ENCODE results near the gene KRT78. TPM values are rescaled to one million over a fixed set of nuclear protein-coding genes. Genes with fewer than 3 reads are reported as not detected.
"Not testable (repeated sequence)": the region's sequence is repeated elsewhere in the genome, so short reads cannot be mapped to it uniquely, and the experiment has no call there.

Gene KRT78
- total RNA-seq, result not detected in 2 replicates

- no peak for DNase-seq (ENCODE audit: low read depth, low spot score)
Observed at GRCh38 chr12:52848661-52849255, at the start of gene KRT78. Gene KRT78, minus strand, starts transcription at chr12:52848994. Its CDS starts 64 bp downstream, at chr12:52848930.

GRCh38 chr12:52896190-52897100, 47.7 kb upstream of the KRT78 start:
- DNase-seq (ENCODE audit: low read depth, low spot score), result no peak

DNA sequence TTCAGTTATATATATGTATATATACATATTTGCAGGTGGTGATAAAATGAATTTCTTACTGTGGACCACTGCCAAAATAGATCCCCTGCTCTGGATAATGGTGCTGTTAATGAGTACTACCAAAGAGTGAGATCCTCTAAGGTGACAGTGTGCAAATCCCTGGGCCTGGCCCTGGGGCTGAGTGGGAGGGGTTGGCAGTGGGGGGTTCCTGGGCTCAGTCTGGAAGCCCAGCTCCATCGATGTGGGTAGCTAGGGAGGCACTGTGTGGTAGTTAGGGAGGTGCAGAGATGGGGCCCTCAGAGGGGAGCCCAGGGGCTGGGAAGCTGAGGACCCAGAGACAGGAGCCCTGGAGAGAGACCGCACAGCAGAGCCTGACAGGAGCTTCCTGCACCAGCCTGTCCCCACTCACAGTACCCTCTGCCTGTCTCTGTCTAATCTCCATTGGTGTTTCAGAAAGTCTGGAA, 47.0 kb upstream of the KRT78 start:
- DNase-seq (ENCODE audit: low read depth, low spot score), result no peak

DNA sequence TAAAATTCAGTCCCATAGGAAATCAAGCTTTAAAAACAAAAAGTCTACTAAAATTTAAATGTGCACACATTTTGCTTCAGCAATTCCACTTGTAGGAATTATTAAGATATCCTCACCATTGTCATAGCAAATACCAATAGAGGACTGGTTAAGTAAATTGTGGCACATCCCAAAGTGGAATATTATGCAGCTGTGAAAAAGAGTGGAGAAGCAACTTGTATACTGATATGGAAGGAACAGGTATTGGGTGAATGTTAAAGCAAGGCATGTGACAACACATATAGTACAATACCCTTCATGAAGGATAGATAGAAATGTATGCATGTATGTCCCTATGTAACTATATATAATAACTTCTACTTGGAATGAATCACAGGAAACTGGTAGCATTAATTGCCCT, 44.2 kb upstream of the KRT78 start:
- no peak for DNase-seq (ENCODE audit: low read depth, low spot score)

GRCh38 chr12:52892207-52892852, 43.5 kb upstream of the KRT78 start:
- DNase-seq (ENCODE audit: low read depth, low spot score), result no peak

GRCh38 chr12:52891044-52891443, 42.2 kb upstream of the KRT78 start:
- no peak for DNase-seq (ENCODE audit: low read depth, low spot score)

DNA sequence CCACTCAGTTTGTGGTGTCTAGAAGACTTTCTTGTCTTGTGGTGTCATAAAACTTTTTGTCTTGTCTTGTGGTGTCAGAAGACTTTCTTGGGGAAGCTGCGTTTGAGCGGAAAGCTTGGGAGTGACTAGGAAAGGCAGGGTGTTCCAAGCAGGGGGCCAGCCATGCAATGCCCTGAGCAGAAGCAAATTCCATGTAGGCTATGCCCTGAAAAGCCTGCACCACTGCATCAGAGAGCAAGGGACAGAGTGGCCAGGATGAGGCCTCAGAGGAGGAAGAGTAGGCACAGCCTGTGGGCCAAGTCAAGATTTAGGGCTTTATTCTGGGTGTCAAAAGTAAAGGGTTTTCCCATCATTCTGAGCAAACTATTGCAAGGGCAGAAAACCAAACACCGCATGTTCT, 41.6 kb upstream of the KRT78 start:
- DNase-seq (ENCODE audit: low read depth, low spot score), result no peak

DNA sequence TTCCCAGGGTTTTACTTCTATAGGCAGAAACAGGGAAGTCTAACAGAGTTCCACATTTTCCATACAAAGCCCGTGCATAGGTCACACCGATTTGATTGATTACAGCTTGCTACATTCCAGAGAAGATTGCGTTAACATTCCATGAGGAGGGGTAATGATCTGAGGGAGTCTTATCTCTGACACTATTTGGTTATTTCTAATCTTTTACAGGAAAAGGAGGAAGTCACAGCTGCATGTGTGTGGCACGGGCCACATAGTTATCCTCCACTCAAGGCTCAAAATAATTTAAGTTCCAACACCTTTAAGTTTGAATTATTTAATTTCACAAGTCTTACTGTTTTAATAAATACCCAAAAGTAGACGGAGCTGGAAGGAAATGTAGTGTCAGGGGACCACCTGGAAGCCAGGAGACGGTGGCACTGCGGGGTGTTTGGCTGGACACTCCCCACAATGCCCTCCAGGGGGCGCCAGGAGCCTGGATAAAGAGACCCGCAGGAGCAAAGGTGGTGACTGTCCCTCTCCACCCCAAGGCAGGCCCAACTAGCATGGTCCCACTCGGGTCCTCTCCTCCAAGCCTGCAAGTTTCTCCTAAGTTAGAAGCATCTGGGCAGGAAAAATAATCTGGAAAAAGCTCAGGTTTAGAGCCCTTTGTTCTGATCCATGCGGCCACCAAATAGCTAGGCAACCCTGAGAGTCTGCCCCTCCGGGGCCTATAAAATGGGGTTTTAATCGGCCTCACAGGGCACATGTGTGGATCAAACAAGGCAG, 35.9 kb upstream of the KRT78 start:
- no peak for DNase-seq (ENCODE audit: low read depth, low spot score)

- not testable (repeated sequence) for DNase-seq (ENCODE audit: low read depth, low spot score)
Observed at GRCh38 chr12:52880499-52880898, 31.7 kb upstream of the KRT78 start.

DNA sequence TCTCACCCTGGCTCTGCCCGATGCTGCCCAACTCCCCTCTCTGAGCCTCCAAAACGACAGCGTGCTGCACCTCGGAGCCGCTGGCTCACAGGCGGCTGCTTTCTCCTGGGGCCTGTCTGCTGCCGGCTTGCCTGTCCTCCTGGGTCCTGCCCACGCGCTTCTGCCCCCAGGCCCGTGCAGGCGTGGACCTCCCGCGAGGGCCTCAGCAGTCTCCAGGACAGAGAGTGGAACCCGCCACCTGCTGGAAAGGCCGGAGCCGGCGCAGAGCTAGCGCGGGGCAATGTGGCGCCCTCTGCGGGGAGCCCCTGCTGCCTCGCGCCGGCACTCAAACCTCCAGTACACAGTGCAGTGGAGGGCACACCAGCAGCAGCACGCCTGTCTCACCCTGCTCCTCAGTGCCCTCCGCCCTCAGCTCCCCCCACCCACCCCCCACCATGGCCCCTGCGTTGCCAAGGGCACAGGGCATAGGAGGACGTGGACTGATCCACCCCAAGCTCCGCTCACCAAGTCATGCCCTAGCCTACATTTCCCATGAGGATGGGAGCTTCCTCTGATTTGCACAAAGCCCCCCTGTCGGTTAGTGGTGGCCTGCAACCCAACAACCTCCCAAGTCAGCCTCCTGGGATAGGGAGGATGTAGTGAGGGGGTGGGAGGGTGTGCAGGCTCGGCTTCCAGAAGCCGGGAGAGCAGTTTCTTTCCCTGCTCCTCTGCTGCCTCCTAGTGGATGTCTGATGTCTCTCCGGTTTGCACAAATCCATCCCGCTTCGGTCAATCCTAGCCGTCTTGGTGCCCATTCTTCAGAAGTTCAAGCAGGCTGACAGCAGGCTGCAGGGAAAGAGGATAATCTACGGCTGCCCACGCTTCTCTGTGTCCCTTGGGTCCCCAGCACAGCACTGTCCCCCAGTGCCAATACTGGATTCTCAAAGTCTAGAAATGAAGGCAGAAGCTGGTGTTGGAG, 30.9 kb upstream of the KRT78 start:
- peak; percentile 71 for DNase-seq (ENCODE audit: low read depth, low spot score)

- no peak for DNase-seq (ENCODE audit: low read depth, low spot score)
Observed at GRCh38 chr12:52878507-52879393, 30.0 kb upstream of the KRT78 start.

GRCh38 chr12:52877242-52877641, 28.4 kb upstream of the KRT78 start:
- DNase-seq (ENCODE audit: low read depth, low spot score), result no peak

- no peak for DNase-seq (ENCODE audit: low read depth, low spot score)
Observed at GRCh38 chr12:52876372-52876771, 27.6 kb upstream of the KRT78 start.

DNA sequence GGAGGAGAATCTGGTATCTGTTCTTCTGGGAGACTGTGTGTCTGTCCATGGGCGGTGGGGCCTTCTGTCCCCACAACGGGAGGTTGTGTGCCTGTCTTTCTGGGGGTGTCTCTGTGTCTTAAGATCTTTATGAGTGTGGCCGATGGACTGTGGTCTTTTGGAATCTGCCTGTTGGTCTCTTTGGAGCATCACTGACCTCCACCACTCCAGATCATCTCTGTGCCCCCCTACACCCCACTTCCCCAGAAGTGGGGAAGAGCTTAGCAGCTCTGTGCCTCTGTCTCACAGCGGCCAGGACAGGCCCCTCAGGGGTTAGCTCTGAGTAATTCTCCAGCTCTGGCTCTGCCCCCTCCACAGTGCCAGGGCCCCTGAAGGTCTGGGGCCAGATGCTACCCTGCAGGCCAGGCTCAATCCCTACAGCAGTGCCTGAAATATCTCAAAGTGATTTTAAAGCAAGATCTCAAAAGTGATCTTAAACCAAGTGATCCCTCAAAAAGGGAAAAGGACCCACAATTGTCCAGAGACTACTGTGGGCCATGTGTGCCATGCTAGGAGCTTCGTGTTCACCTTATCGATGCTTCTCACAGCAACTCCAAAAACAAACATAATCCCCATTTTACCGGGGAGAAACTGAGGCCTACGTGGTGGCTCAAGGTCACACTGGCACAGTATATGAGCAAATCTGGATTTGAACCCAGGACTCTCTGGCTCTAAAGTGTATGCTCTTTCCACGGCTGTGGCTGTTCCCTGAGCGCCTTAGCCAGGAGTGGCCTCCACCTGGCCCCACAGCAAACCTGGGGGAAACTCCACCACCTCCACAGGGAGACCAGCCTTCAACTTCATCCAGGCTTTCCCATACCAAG, 26.0 kb upstream of the KRT78 start:
- DNase-seq (ENCODE audit: low read depth, low spot score), result no peak

GRCh38 chr12:52873832-52874572, 25.2 kb upstream of the KRT78 start:
- DNase-seq (ENCODE audit: low read depth, low spot score), result peak; percentile 51

GRCh38 chr12:52873513-52873831, 24.7 kb upstream of the KRT78 start:
- no peak for DNase-seq (ENCODE audit: low read depth, low spot score)

DNA sequence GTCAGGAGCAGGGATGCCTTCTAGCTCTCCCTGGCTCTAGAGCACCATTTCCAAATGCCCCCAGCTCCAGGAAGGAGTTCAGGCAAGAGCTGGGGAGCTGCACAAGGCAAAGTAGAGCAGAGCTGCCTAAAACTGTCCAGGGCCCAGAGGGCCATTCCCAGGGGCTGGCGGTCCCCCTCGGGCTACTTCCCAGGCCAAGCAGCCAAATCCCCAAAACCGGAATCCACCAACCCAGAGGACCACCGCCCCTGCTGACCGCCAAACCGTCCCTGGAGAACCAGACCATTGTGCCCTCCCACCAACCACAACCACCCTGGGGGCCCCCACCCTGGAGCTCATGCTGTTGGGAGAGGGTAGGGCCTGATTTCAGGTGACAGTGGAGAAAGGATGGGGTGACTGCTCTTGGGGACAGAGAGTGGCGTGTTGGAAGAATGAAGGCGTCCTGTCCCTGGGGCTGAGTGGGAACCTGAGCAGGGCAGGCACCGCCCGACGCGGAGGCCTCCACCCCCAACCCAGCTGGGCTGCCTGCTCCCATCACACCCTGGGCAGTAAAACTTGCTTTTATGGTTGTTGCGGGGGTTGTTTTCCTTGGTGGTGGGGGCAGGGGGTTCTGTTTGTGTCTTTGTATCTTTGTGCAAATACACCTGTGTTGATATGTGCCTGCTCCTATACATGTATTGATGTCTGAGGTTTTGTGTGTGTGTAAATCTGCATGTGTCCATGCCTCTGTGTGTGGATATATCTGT, 24.0 kb upstream of the KRT78 start:
- no peak for DNase-seq (ENCODE audit: low read depth, low spot score)

Data from pulmonary artery endothelial cell (primary cell).